HG02763 (cell line): ENCODE measurements around the gene GAGE12F.
"Not testable (repeated sequence)": the region's sequence is repeated elsewhere in the genome, so short reads cannot be mapped to it uniquely, and the experiment has no call there.

Experiments
- ATAC-seq: cut with Tn5 transposase; IDR thresholded peaks from one replicate; pipeline ENCODE4 v1.9.1; 2021; ENCODE audit warnings: mild to moderate bottlenecking, moderate library complexity; ENCODE audit not compliant: unreplicated experiment

The GAGE12F gene

GRCh38 chrX:49560542-49560941 is at the start of gene GAGE12F:
Gene GAGE12F, plus strand, starts transcription at chrX:49560842. Its CDS starts 1,155 bp downstream, at chrX:49561997.
- ATAC-seq: not testable (repeated sequence)

GRCh38 chrX:49531877-49532276 is 28.8 kb upstream of the GAGE12F start, which contains the start of gene GAGE12C:
Gene GAGE12C, plus strand, starts transcription at chrX:49532177. Its CDS starts 1,155 bp downstream, at chrX:49533332.
- not testable (repeated sequence) for ATAC-seq

GRCh38 chrX:49541433-49541832 is 19.2 kb upstream of the GAGE12F start, which contains the start of gene GAGE12D:
Gene GAGE12D, plus strand, starts transcription at chrX:49541733. Its CDS starts 1,155 bp downstream, at chrX:49542888.
- ATAC-seq: not testable (repeated sequence)

GRCh38 chrX:49550989-49551388 is 9.7 kb upstream of the GAGE12F start, which contains the start of gene GAGE12E:
Gene GAGE12E, plus strand, starts transcription at chrX:49551289. Its CDS starts 1,155 bp downstream, at chrX:49552444.
- ATAC-seq: not testable (repeated sequence)

- ATAC-seq: not testable (repeated sequence)
These were observed 8.1 kb downstream of the GAGE12F start for GRCh38 chrX:49568728-49569127.

- not testable (repeated sequence) for ATAC-seq
These were observed 8.5 kb downstream of the GAGE12F start for GRCh38 chrX:49569152-49569551.

- ATAC-seq: not testable (repeated sequence)
These were observed 9.5 kb downstream of the GAGE12F start, which contains the start of gene GAGE12G for GRCh38 chrX:49570100-49570499. Gene GAGE12G, plus strand, starts transcription at chrX:49570400. Its CDS starts 1,155 bp downstream, at chrX:49571555.

- ATAC-seq: not testable (repeated sequence)
These were observed 19.0 kb downstream of the GAGE12F start, which contains the start of gene GAGE12H for GRCh38 chrX:49579649-49580048. Gene GAGE12H, plus strand, starts transcription at chrX:49579949. Its CDS starts 1,155 bp downstream, at chrX:49581104.

- not testable (repeated sequence) for ATAC-seq
These were observed 28.6 kb downstream of the GAGE12F start, which contains the start of gene GAGE2A for GRCh38 chrX:49589196-49589595. Gene GAGE2A, plus strand, starts transcription at chrX:49589496. Its CDS starts 1,155 bp downstream, at chrX:49590651.

GRCh38 chrX:49589769-49590478 is 29.3 kb downstream of the GAGE12F start:
- not testable (repeated sequence) for ATAC-seq

- ATAC-seq: not testable (repeated sequence)
These were observed 29.8 kb downstream of the GAGE12F start for GRCh38 chrX:49590488-49590887.

- ATAC-seq: not testable (repeated sequence)
These were observed 38.1 kb downstream of the GAGE12F start, which contains the start of gene GAGE1 for GRCh38 chrX:49598720-49599119. Gene GAGE1, plus strand, starts transcription at chrX:49599020. Its CDS starts 1,155 bp downstream, at chrX:49600175.

GRCh38 chrX:49610718-49611310 is 50.2 kb downstream of the GAGE12F start:
- no peak for ATAC-seq
